Muscle layer of colon (tissue), 2 donors: Measurements from ENCODE around the gene TBC1D10A.

Experiments
- H3K27ac ChIP-seq: one replicate; pipeline ENCODE4 v1.7.0; 2013; ENCODE audit warnings: low read depth, mild to moderate bottlenecking, low read length, moderate library complexity
- H3K27me3 ChIP-seq, 2 donors: one replicate each; pipeline ENCODE4 v1.7.0; 2013; ENCODE audit warnings: low read length in 2 of 2, mild to moderate bottlenecking in 2 of 2; ENCODE audit not compliant: insufficient read depth in 2 of 2, control insufficient read depth in 1 of 2
- H3K36me3 ChIP-seq: one replicate; pipeline ENCODE4 v1.7.0; 2013; ENCODE audit warnings: mild to moderate bottlenecking, low read length; ENCODE audit not compliant: insufficient read depth
- H3K4me1 ChIP-seq: one replicate; pipeline ENCODE4 v1.7.0; 2013; ENCODE audit warnings: mild to moderate bottlenecking, low read length; ENCODE audit not compliant: insufficient read depth
- H3K4me3 ChIP-seq, 2 donors: one replicate each; pipeline ENCODE4 v1.7.0; 2013; ENCODE audit warnings: low read length in 2 of 2, low read depth in 1 of 2, mild to moderate bottlenecking in 1 of 2, moderate library complexity in 1 of 2
- H3K9ac ChIP-seq: one replicate; pipeline ENCODE4 v1.7.0; 2013; ENCODE audit warnings: low read length
- H3K9me3 ChIP-seq: one replicate; pipeline ENCODE4 v1.7.0; 2013; ENCODE audit warnings: mild to moderate bottlenecking, low read length
- donor health status: abdominal sarcoma.
- donor health status: Adenocarcinoma of cecum.

TBC1D10A gene

DNA sequence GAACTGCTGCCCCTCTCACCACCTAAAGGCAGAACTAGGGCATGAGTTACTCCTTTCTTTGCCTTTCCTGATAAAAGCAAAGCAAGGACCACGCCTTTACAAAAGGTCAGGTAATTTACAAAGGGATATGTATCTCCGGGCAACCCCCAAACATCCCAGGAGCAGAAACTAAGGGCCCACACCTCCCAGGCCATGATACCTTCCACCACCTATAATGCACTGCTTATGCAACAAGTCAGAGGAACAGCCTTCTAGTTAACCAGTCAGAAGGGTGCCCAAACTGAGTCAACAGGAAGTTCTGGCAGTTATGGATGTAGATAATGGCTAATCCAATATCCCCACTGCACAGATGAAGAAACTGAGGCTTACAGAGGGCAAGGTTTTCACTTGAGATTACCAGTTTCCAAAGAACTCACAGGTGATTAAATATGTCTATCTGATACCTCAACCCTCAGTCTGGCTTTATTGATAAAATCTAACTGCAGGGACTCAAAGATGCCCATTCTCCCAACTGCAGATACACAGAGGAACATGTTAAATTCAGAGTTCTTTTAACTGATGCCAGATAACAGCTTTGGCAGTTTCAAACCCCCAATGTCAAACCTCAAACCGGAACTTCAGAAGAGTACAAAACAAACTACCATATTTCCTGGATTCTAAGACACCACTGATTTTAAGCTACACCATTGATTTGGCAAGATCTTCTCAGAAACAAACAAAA is 20.7 kb downstream of the TBC1D10A start:
- Histone ChIP-seq H3K9me3 (no peaks in the 10 kb centered on the region), H3K27ac (no peak overlapping the region), H3K9ac (no peak overlapping the region), H3K4me1 (peaks cover 99% of the 10 kb centered on the region), H3K36me3 (peaks cover 23% of the 10 kb centered on the region), H3K27me3 (no peaks in the 10 kb centered on the region), H3K4me3 (no peak overlapping the region)

DNA sequence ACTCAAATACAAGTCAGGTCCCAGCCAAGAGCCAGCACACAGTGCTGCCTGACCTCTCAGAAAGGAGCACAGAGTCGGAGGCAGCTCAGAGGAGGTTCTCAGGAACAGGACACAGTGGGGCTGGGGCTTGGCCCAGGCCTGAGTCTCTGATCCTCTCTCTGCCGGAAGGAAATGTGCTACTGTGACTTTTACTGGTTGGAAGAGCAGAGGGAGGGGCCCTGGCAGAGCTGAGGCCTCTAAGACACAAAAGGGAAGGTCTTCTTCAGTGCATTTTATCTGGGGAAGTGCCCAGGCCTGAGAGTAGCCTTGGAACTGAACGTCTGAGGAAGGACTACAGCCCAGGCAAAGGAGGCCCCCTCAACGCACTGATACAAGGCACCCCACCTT is 21.2 kb downstream of the TBC1D10A start:
- H3K36me3 ChIP-seq, result peaks cover 29% of the 10 kb centered on the region
- no peak overlapping the region for H3K9ac ChIP-seq
- no peak overlapping the region for H3K4me3 ChIP-seq
- H3K27ac ChIP-seq, result no peak overlapping the region
- no peaks in the 10 kb centered on the region for H3K9me3 ChIP-seq
- H3K4me1 ChIP-seq, result peaks cover 94% of the 10 kb centered on the region
- H3K27me3 ChIP-seq, result no peaks in the 10 kb centered on the region

- no peak overlapping the region for H3K4me3 ChIP-seq
- no peak overlapping the region for H3K9ac ChIP-seq
- H3K9me3 ChIP-seq, result no peaks in the 10 kb centered on the region
- peaks cover 86% of the 10 kb centered on the region for H3K4me1 ChIP-seq
- peaks cover 32% of the 10 kb centered on the region for H3K36me3 ChIP-seq
- H3K27ac ChIP-seq, result peak overlapping the region; percentile 53
- no peaks in the 10 kb centered on the region for H3K27me3 ChIP-seq
Observed at GRCh38 chr22:30304495-30305244, 22.1 kb downstream of the TBC1D10A start.

GRCh38 chr22:30302810-30303138 is 24.0 kb downstream of the TBC1D10A start:
- Histone ChIP-seq H3K4me1 (peaks cover 82% of the 10 kb centered on the region), H3K27ac (no peak overlapping the region), H3K9me3 (no peaks in the 10 kb centered on the region), H3K4me3 (no peak overlapping the region), H3K9ac (no peak overlapping the region), H3K36me3 (peaks cover 50% of the 10 kb centered on the region), H3K27me3 (no peaks in the 10 kb centered on the region)

DNA sequence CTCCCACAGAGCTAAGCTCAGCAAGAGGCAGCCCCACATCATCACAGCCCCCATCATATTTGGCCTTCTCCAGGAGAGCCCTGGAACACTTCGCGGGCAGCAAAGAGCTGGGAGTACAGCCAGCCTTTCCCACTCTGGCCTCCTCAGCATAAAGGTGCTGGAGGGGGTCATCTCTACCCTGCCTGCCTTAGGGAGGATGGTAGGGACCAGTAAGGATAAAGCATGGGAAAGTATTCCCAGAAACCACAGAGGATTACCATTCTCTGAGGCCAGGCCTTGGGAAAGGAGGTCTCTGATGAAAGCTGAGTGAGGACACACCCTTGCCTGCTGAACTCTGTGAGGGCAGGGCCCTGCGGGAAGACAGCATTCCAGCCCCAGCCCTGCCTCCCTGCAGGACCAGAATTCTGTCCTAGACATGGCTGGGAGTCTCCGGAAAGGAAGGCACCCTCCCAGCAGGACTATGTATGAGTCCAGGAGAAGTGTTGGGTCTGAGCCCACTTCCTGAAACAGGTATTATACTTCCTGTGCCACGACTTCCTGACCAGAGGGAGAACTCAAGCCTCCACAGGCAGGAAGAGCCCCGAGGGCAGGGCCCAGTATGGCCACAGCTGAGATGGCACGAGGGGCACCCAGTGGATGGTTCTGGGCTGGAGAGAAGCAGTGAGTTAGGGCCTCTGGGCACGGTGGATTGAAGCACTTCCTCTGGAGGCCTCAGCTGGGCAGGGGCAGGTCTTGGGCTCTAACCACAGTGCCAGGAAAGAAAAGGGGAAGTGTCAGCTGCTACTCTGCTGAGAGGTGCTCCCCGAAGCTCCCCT is 24.5 kb downstream of the TBC1D10A start:
- H3K9me3 ChIP-seq, result no peaks in the 10 kb centered on the region
- no peaks in the 10 kb centered on the region for H3K27me3 ChIP-seq
- peaks cover 56% of the 10 kb centered on the region for H3K36me3 ChIP-seq
- H3K27ac ChIP-seq, result peak overlapping the region; percentile 27
- no peak overlapping the region for H3K9ac ChIP-seq
- peaks cover 81% of the 10 kb centered on the region for H3K4me1 ChIP-seq
- H3K4me3 ChIP-seq, result no peak overlapping the region

GRCh38 chr22:30299322-30299721 is 27.4 kb downstream of the TBC1D10A start:
- Histone ChIP-seq H3K9me3 (no peaks in the 10 kb centered on the region), H3K27me3 (no peaks in the 10 kb centered on the region), H3K27ac (no peak overlapping the region), H3K4me1 (peaks cover 53% of the 10 kb centered on the region), H3K36me3 (peaks cover 75% of the 10 kb centered on the region), H3K9ac (no peak overlapping the region), H3K4me3 (no peak overlapping the region)

GRCh38 chr22:30297991-30298701 is 28.6 kb downstream of the TBC1D10A start:
- Histone ChIP-seq H3K9me3 (no peaks in the 10 kb centered on the region), H3K4me3 (no peak overlapping the region), H3K4me1 (peaks cover 41% of the 10 kb centered on the region), H3K27me3 (no peaks in the 10 kb centered on the region), H3K36me3 (peaks cover 77% of the 10 kb centered on the region), H3K9ac (no peak overlapping the region), H3K27ac (no peak overlapping the region)

DNA sequence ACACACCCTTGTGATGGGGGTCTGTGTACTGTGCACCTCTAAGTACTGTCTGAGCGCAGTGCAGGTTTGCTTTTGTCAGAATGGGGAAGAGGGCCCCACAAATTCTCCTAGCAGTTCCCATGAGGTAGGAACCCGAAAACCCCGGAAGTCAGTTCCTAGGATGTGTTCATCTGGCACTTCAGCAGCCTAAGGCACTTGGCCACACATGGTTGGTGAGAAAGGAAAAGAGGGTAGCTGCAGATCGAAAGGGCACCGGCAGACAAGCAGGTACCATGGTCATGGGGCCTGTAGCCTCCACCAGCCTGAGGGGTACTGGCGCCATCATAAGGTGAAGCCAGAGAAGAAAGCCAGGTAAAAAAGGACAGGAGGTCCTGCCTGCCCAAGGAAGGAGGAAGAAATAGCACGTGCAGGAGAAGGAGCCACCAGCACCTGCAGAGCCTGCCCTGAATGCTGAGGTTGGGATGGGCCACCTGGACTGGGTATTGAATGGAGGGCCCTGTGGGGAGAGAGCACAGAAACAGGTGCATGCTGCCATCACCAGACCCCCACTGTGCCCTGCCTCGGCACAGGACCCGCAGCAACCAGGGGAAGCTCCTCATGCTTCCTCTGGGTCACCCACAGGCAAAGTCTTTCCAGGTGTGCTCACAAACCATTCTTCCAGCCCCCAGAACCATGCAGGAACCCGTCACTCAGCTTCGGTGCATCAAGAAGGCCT is 29.3 kb downstream of the TBC1D10A start:
- no peak overlapping the region for H3K4me3 ChIP-seq
- no peak overlapping the region for H3K9ac ChIP-seq
- peaks cover 84% of the 10 kb centered on the region for H3K36me3 ChIP-seq
- H3K27me3 ChIP-seq, result no peaks in the 10 kb centered on the region
- no peak overlapping the region for H3K27ac ChIP-seq
- peaks cover 34% of the 10 kb centered on the region for H3K4me1 ChIP-seq
- H3K9me3 ChIP-seq, result no peaks in the 10 kb centered on the region

GRCh38 chr22:30296833-30297232 is 29.9 kb downstream of the TBC1D10A start:
- no peaks in the 10 kb centered on the region for H3K9me3 ChIP-seq
- H3K27ac ChIP-seq, result no peak overlapping the region
- H3K9ac ChIP-seq, result no peak overlapping the region
- H3K27me3 ChIP-seq, result no peaks in the 10 kb centered on the region
- peaks cover 84% of the 10 kb centered on the region for H3K36me3 ChIP-seq
- peaks cover 28% of the 10 kb centered on the region for H3K4me1 ChIP-seq
- H3K4me3 ChIP-seq, result no peak overlapping the region

- Histone ChIP-seq H3K27me3 (no peaks in the 10 kb centered on the region), H3K27ac (no peak overlapping the region), H3K36me3 (peaks cover 79% of the 10 kb centered on the region), H3K4me3 (no peak overlapping the region), H3K9ac (no peak overlapping the region), H3K9me3 (no peaks in the 10 kb centered on the region), H3K4me1 (peaks cover 27% of the 10 kb centered on the region)
Observed at GRCh38 chr22:30296324-30296723, 30.4 kb downstream of the TBC1D10A start.
